BE2C (cell line): ENCODE data around the gene LLPH.

Experiments used
- DNase-seq: peaks from one replicate; pipeline ENCODE4 v3.0.0-alpha.2; 2020
- H3K27me3 ChIP-seq: fragments of 250-450 bp; sonication (Bioruptor Pico); 2 replicates; pipeline ENCODE4 v1.5.1; 2020; ENCODE audit warnings: mild to moderate bottlenecking
- H3K36me3 ChIP-seq: fragments of 250-450 bp; sonication (Bioruptor Pico); 2 replicates; pipeline ENCODE4 v1.5.1; 2020; ENCODE audit warnings: mild to moderate bottlenecking
- H3K4me1 ChIP-seq: fragments of 250-450 bp; sonication (Bioruptor Pico); 2 replicates; pipeline ENCODE4 v1.5.1; 2020
- H3K4me3 ChIP-seq: 2 replicates; pipeline ENCODE4 v1.5.1; 2011; ENCODE audit warnings: low read depth, low read length
- H3K9me3 ChIP-seq: fragments of 250-450 bp; sonication (Bioruptor Pico); 2 replicates; pipeline ENCODE4 v1.5.1; 2020
- TF ChIP-seq, protein P1 (sequence below): IDR thresholded peaks from 2 replicates; pipeline ENCODE4 v1.5.1; 2012; ENCODE audit warnings: mild to moderate bottlenecking, low read depth, low read length

Gene LLPH

DNA sequence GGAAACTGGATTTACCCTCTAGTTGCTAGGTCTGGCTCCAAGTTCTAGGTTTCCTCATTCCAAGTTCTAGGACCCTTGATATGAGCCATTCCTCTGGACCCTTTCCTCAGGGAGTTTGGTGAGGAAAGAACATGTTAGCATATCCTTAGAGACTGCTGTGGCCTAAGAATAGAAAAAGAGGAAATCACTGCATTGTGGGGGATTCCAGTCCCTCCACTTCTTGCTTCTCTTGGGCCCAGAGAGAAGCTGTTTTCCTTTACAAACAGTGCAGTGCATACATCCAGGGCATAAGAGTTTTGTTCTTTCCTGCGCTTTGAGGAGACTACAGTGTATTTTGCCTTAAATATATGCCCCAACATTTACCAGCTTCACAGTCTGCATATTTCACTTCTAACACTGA lies 59.0 kb downstream of the LLPH start:
- H3K4me3 ChIP-seq, result no peak overlapping the region
- H3K4me1 ChIP-seq, result no peaks in the 10 kb centered on the region
- no peak for DNase-seq
- TF ChIP-seq, protein P1, sequence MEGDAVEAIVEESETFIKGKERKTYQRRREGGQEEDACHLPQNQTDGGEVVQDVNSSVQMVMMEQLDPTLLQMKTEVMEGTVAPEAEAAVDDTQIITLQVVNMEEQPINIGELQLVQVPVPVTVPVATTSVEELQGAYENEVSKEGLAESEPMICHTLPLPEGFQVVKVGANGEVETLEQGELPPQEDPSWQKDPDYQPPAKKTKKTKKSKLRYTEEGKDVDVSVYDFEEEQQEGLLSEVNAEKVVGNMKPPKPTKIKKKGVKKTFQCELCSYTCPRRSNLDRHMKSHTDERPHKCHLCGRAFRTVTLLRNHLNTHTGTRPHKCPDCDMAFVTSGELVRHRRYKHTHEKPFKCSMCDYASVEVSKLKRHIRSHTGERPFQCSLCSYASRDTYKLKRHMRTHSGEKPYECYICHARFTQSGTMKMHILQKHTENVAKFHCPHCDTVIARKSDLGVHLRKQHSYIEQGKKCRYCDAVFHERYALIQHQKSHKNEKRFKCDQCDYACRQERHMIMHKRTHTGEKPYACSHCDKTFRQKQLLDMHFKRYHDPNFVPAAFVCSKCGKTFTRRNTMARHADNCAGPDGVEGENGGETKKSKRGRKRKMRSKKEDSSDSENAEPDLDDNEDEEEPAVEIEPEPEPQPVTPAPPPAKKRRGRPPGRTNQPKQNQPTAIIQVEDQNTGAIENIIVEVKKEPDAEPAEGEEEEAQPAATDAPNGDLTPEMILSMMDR, result no peak
- H3K27me3 ChIP-seq, result no peaks in the 10 kb centered on the region
- no peaks in the 10 kb centered on the region for H3K9me3 ChIP-seq
- H3K36me3 ChIP-seq, result no peaks in the 10 kb centered on the region

DNA sequence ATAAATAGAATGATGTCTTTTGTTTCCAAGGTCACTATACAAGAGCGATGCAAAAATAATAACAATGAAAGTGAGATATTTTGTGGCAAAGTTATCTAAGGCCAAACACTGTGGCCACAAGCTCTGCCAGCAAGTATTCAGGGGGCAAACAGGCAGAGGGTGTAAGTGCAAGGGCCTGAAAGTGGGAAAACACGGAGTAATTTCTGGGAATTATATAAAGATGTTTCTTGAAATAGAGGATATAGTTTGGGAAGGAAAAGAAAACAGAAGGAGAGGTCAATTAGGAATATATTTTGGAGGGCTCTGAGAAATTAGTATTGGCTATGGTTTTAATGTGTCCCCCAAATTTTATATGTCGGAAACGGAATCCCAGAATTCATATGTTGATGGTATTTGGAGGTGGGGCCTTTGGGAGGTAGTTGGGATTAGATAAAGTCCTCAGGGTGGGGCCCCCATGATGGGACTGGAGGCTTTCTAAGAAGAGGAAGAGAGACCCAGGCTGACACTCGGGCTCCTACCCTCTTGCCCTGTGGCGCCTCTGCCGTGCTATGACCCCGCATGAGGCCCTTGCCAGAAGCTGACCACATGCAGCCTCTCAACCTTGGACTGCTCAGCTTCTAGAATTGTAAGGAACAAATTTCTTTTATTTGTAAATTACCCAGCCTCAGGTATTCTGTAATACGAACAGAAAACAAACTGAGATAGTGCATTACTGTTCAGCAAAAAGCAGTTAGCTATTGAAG lies 60.0 kb downstream of the LLPH start:
- Histone ChIP-seq H3K4me1 (no peaks in the 10 kb centered on the region), H3K4me3 (no peak overlapping the region), H3K9me3 (no peaks in the 10 kb centered on the region), H3K36me3 (no peaks in the 10 kb centered on the region), H3K27me3 (no peaks in the 10 kb centered on the region; the same call in 1 of the 2 replicates)
- TF ChIP-seq, protein P1, result no peak
- no peak for DNase-seq

DNA sequence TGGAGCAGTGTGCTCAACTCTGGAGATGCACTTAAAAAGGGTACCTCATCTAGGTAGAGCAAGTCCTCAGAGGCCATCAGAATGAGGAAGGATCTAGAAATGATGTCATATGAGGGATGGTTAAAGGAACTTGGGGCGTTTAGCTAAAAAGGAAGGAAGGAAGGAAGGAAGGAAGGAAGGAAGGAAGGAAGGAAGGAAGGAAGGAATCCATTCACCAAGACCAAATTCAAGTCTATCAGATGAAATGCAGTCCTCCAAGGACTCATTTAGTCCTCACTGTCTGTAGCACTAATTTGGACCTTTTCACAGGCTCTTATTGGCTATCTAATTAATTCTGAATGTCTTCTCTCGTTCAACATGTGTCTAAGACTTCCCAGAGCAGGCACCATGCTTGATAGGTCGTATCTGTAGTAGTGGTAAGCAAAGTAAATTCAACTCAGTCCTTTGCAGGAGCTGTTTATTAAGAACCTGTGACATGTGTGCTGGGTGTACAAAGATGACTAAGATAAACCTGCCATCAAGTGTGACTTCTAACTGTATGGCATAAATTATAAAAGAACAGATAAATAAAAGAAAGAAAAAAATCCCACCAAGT lies 63.5 kb downstream of the LLPH start:
- no peak for DNase-seq
- Histone ChIP-seq H3K27me3 (peaks cover 11% of the 10 kb centered on the region), H3K9me3 (no peaks in the 10 kb centered on the region), H3K36me3 (no peaks in the 10 kb centered on the region), H3K4me1 (no peaks in the 10 kb centered on the region), H3K4me3 (no peak overlapping the region)
- TF ChIP-seq, protein P1, result no peak
